Trophoblast cell (in vitro differentiated cells and primary cell): ENCODE measurements around the gene FUNDC2.
"Not testable (repeated sequence)": the region's sequence is repeated elsewhere in the genome, so short reads cannot be mapped to it uniquely, and the experiment has no call there.

Experiments
- DNase-seq, 2 donors: peaks; one replicate each; pipeline ENCODE4 v3.0.0-alpha.2; 2016
- H2AFZ ChIP-seq: 2 replicates; pipeline ENCODE4 v1.6.1; 2013; ENCODE audit warnings: low read length, moderate library complexity, mild to moderate bottlenecking; ENCODE audit not compliant: insufficient read depth, poor library complexity
- H2AK5ac ChIP-seq: 2 replicates; pipeline ENCODE4 v1.6.1; 2013; ENCODE audit warnings: mild to moderate bottlenecking, low read length
- H2BK120ac ChIP-seq: 2 replicates; pipeline ENCODE4 v1.6.1; 2013; ENCODE audit warnings: low read length, mild to moderate bottlenecking, moderate library complexity; ENCODE audit not compliant: insufficient read depth, poor library complexity
- H2BK12ac ChIP-seq: 2 replicates; pipeline ENCODE4 v1.6.1; 2013; ENCODE audit warnings: mild to moderate bottlenecking, low read length, moderate library complexity
- H2BK5ac ChIP-seq: 2 replicates; pipeline ENCODE4 v1.6.1; 2013; ENCODE audit warnings: low read length, low read depth, moderate library complexity, mild to moderate bottlenecking; ENCODE audit not compliant: poor library complexity
- H3K14ac ChIP-seq: 2 replicates; pipeline ENCODE4 v1.6.1; 2013; ENCODE audit warnings: mild to moderate bottlenecking, low read length
- H3K18ac ChIP-seq: 2 replicates; pipeline ENCODE4 v1.6.1; 2013; ENCODE audit warnings: mild to moderate bottlenecking, low read length
- H3K23ac ChIP-seq: 2 replicates; pipeline ENCODE4 v1.6.1; 2013; ENCODE audit warnings: low read length
- H3K27ac ChIP-seq: 2 replicates; pipeline ENCODE4 v1.5.1; 2013; ENCODE audit warnings: low read depth, mild to moderate bottlenecking, inconsistent platforms, low read length, moderate library complexity
- H3K27me3 ChIP-seq: 2 replicates; pipeline ENCODE4 v1.6.1; 2013; ENCODE audit warnings: inconsistent platforms, mild to moderate bottlenecking, low read length, moderate library complexity; ENCODE audit not compliant: insufficient read depth
- H3K36me3 ChIP-seq, 2 experiments: 1 replicate in 1 of 2; 2 replicates in 1 of 2; pipeline ENCODE4 v1.6.1; 2013; ENCODE audit warnings: low read length in 2 of 2, mild to moderate bottlenecking in 2 of 2, moderate library complexity in 1 of 2; ENCODE audit not compliant: insufficient read depth in 2 of 2, control insufficient read depth in 1 of 2
- H3K4ac ChIP-seq: 2 replicates; pipeline ENCODE4 v1.6.1; 2013; ENCODE audit warnings: low read depth, mild to moderate bottlenecking, low read length, moderate library complexity
- H3K4me1 ChIP-seq, 2 experiments: 1 replicate in 1 of 2; 2 replicates in 1 of 2; pipeline ENCODE4 v1.6.1; 2013; ENCODE audit warnings: low read length in 2 of 2, mild to moderate bottlenecking in 2 of 2, moderate library complexity in 1 of 2; ENCODE audit not compliant: insufficient read depth in 2 of 2, control insufficient read depth in 1 of 2
- H3K4me2 ChIP-seq: 2 replicates; pipeline ENCODE4 v1.6.1; 2013; ENCODE audit warnings: inconsistent platforms, mild to moderate bottlenecking, low read length, moderate library complexity
- H3K4me3 ChIP-seq: 2 replicates; pipeline ENCODE4 v1.5.1; 2013; ENCODE audit warnings: mild to moderate bottlenecking, low read depth, low read length, inconsistent platforms
- H3K79me1 ChIP-seq: one replicate; pipeline ENCODE4 v1.6.1; 2013; ENCODE audit warnings: low read length
- H3K79me2 ChIP-seq: 2 replicates; pipeline ENCODE4 v1.6.1; 2013; ENCODE audit warnings: low read length, mild to moderate bottlenecking; ENCODE audit not compliant: control insufficient read depth, insufficient read depth, poor library complexity
- H3K9ac ChIP-seq: 2 replicates; pipeline ENCODE4 v1.6.1; 2013; ENCODE audit warnings: mild to moderate bottlenecking, low read length
- H3K9me3 ChIP-seq: 2 replicates; pipeline ENCODE4 v1.6.1; 2013; ENCODE audit warnings: low read depth, mild to moderate bottlenecking, control low read depth, inconsistent platforms, low read length; ENCODE audit not compliant: insufficient read depth
- H4K12ac ChIP-seq: 2 replicates; pipeline ENCODE4 v1.6.1; 2013; ENCODE audit warnings: low read depth, mild to moderate bottlenecking, low read length, moderate library complexity
- H4K8ac ChIP-seq: 2 replicates; pipeline ENCODE4 v1.6.1; 2013; ENCODE audit warnings: low read depth, mild to moderate bottlenecking, low read length, moderate library complexity
- H4K91ac ChIP-seq: one replicate; pipeline ENCODE4 v1.6.1; 2013; ENCODE audit warnings: low read depth, mild to moderate bottlenecking, low read length, moderate library complexity
- WGBS: extraction: QIAGEN DNeasy Blood & Tissue Kit; methylation state at CpG from one replicate; pipeline ENCODE4 v1.1.7; 2013; ENCODE audit warnings: missing lambda C conversion rate; ENCODE audit not compliant: insufficient read length, insufficient coverage; ENCODE audit errors: extremely low coverage; 5-methylcytosine and 5-hydroxymethylcytosine counted together

FUNDC2 gene

GRCh38 chrX:155001873-155002272, 24.8 kb upstream of the FUNDC2 start:
- no peak overlapping the region for H2AK5ac ChIP-seq
- no peak overlapping the region for H3K4me3 ChIP-seq
- H3K4me1 ChIP-seq: no peaks in the 10 kb centered on the region
- no peaks in the 10 kb centered on the region for H3K27me3 ChIP-seq
- no peak overlapping the region for H3K27ac ChIP-seq
- no peaks in the 10 kb centered on the region for H3K9me3 ChIP-seq
- no peak overlapping the region for H3K23ac ChIP-seq
- no peak for DNase-seq
- no peak overlapping the region for H3K4me2 ChIP-seq
- no peak overlapping the region for H3K14ac ChIP-seq
- no peak overlapping the region for H4K91ac ChIP-seq
- H2AFZ ChIP-seq: no peak overlapping the region
- no peak overlapping the region for H4K12ac ChIP-seq
- H3K36me3 ChIP-seq: no peaks in the 10 kb centered on the region
- H3K79me1 ChIP-seq: no peaks in the 10 kb centered on the region
- no peak overlapping the region for H3K18ac ChIP-seq
- no peak overlapping the region for H2BK12ac ChIP-seq
- no peak overlapping the region for H3K4ac ChIP-seq
- H4K8ac ChIP-seq: no peak overlapping the region
- WGBS: no CpG with 5 or more reads among the region's 4 CpGs
- H2BK120ac ChIP-seq: no peak overlapping the region
- no peaks in the 10 kb centered on the region for H3K79me2 ChIP-seq
- no peak overlapping the region for H3K9ac ChIP-seq
- H2BK5ac ChIP-seq: no peak overlapping the region

- Histone ChIP-seq H3K79me1 (no peaks in the 10 kb centered on the region), H2AFZ (no peak overlapping the region), H2AK5ac (no peak overlapping the region), H3K4me3 (no peak overlapping the region), H3K36me3 (no peaks in the 10 kb centered on the region), H3K9me3 (no peaks in the 10 kb centered on the region), H2BK12ac (no peak overlapping the region), H2BK5ac (no peak overlapping the region), H3K23ac (no peak overlapping the region), H3K4ac (no peak overlapping the region), H4K8ac (no peak overlapping the region), H3K27ac (no peak overlapping the region), H3K27me3 (no peaks in the 10 kb centered on the region), H3K9ac (no peak overlapping the region), H4K91ac (no peak overlapping the region), H3K4me1 (no peaks in the 10 kb centered on the region), H3K79me2 (no peaks in the 10 kb centered on the region), H2BK120ac (no peak overlapping the region), H4K12ac (no peak overlapping the region), H3K18ac (no peak overlapping the region), H3K14ac (no peak overlapping the region), H3K4me2 (no peak overlapping the region)
- DNase-seq: no peak
- no CpG with 5 or more reads among the region's 2 CpGs for WGBS
Measured at GRCh38 chrX:155005190-155005589, 21.5 kb upstream of the FUNDC2 start.

- not testable (repeated sequence) for H3K18ac ChIP-seq, H3K36me3 ChIP-seq, H3K27ac ChIP-seq, H3K79me1 ChIP-seq, H3K4me3 ChIP-seq, H4K8ac ChIP-seq, H4K12ac ChIP-seq, H2BK120ac ChIP-seq, H3K27me3 ChIP-seq, H3K79me2 ChIP-seq, H3K9ac ChIP-seq, H2BK5ac ChIP-seq, H3K9me3 ChIP-seq, H2AK5ac ChIP-seq, H2AFZ ChIP-seq, H3K4ac ChIP-seq, H3K23ac ChIP-seq, H3K14ac ChIP-seq, H3K4me1 ChIP-seq, H4K91ac ChIP-seq, DNase-seq, H3K4me2 ChIP-seq, H2BK12ac ChIP-seq
- no CpG with 5 or more reads among the region's 10 CpGs for WGBS
Measured at GRCh38 chrX:155006379-155006778, 20.3 kb upstream of the FUNDC2 start.

GRCh38 chrX:155006913-155007671, 19.6 kb upstream of the FUNDC2 start:
- H3K9ac ChIP-seq, H3K27ac ChIP-seq, H3K18ac ChIP-seq, H4K12ac ChIP-seq, H4K8ac ChIP-seq, H3K14ac ChIP-seq, H2AFZ ChIP-seq, H3K23ac ChIP-seq, H3K79me2 ChIP-seq, H3K4ac ChIP-seq, H2BK5ac ChIP-seq, H3K4me2 ChIP-seq, H3K4me3 ChIP-seq, H3K79me1 ChIP-seq, H2AK5ac ChIP-seq, DNase-seq, H3K27me3 ChIP-seq, H3K4me1 ChIP-seq, H2BK12ac ChIP-seq, H4K91ac ChIP-seq, H3K36me3 ChIP-seq, H2BK120ac ChIP-seq, H3K9me3 ChIP-seq: not testable (repeated sequence)
- no CpG with 5 or more reads among the region's 11 CpGs for WGBS
